HG03103 (cell line): ENCODE results near the gene APBB1IP.

ENCODE experiments used
- ATAC-seq: cut with Tn5 transposase; IDR thresholded peaks from one replicate; pipeline ENCODE4 v1.9.1; 2021; ENCODE audit warnings: low read depth; ENCODE audit not compliant: unreplicated experiment

APBB1IP gene

DNA sequence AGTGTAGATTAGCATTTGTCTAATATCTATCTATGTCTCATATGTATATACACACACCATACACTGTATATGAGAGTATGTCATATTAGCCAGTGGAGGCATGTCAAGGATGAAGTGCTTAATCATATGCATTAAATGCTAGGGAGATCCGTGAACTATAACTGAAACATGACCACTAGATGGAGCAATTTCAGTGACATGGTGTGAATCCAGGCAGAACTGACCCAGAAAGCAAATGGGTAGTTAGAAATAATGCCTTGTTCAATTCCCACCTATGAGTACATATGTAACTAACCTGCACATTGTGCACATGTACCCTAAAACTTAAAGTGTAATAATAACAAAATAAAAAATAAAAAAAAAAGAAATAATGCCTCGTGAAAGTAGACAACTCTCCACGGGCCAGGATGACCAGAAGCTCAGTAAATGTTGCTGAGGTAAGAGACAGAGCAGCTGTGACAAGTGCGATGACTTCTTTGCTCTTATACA, 168.3 kb downstream of the APBB1IP start:
- ATAC-seq: peak; percentile 67

- ATAC-seq: no peak
Observed at GRCh38 chr10:26612151-26612915, 174.2 kb downstream of the APBB1IP start.
